Hypothalamus (tissue), 51 donors: ENCODE measurements around the gene MAOA.
"Not testable (repeated sequence)": the region's sequence is repeated elsewhere in the genome, so short reads cannot be mapped to it uniquely, and the experiment has no call there.

ENCODE experiments used
- DNase-seq, 51 donors: peaks; one replicate each; lab custom pipeline; 2025; lab: John Stamatoyannopoulos, UW

MAOA gene

GRCh38 chrX:43656005-43656494, at the start of gene MAOA:
TSS of gene MAOA (plus strand) at chrX:43656299. CDS start at chrX:43656342, 43 bp downstream.
- DNase-seq, result peak in 49 of 51 donors; percentile 0 to 78 (median 43)

- DNase-seq, result no peak
These were observed 43.7 kb upstream of the MAOA start for GRCh38 chrX:43612400-43612799.

- peak in 11 of 51 donors; percentile 0 to 23 (median 2) for DNase-seq
These were observed 40.4 kb upstream of the MAOA start for GRCh38 chrX:43615660-43616059.

GRCh38 chrX:43618366-43619205, 37.5 kb upstream of the MAOA start:
- no peak for DNase-seq

- DNase-seq, result not testable (repeated sequence)
These were observed 36.2 kb upstream of the MAOA start for GRCh38 chrX:43619861-43620260.

- DNase-seq, result no peak
These were observed 29.0 kb upstream of the MAOA start for GRCh38 chrX:43627147-43627546.

- DNase-seq, result no peak
These were observed 28.4 kb upstream of the MAOA start for GRCh38 chrX:43627669-43628068.

GRCh38 chrX:43629229-43629628, 26.9 kb upstream of the MAOA start:
- DNase-seq, result no peak

GRCh38 chrX:43631841-43632240, 24.3 kb upstream of the MAOA start:
- DNase-seq, result no peak

- no peak for DNase-seq
These were observed 23.0 kb upstream of the MAOA start for GRCh38 chrX:43633081-43633480.

- DNase-seq, result no peak
These were observed 22.3 kb upstream of the MAOA start for GRCh38 chrX:43633757-43634156.

- no peak for DNase-seq
These were observed 15.6 kb upstream of the MAOA start for GRCh38 chrX:43640482-43640881.

- no peak for DNase-seq
These were observed 14.4 kb upstream of the MAOA start for GRCh38 chrX:43641691-43642090.

GRCh38 chrX:43643201-43643600, 12.9 kb upstream of the MAOA start:
- DNase-seq, result no peak

GRCh38 chrX:43643662-43644061, 12.4 kb upstream of the MAOA start:
- no peak for DNase-seq

- no peak for DNase-seq
These were observed 11.9 kb upstream of the MAOA start for GRCh38 chrX:43644124-43644701.

GRCh38 chrX:43646800-43647199, 9.3 kb upstream of the MAOA start:
- DNase-seq, result no peak

GRCh38 chrX:43654431-43655150, 1.5 kb upstream of the MAOA start:
- DNase-seq, result peak; percentile 4 to 92 (median 82)

GRCh38 chrX:43655151-43656004, 721 bp upstream of the MAOA start:
- DNase-seq, result peak in 34 of 51 donors; percentile 1 to 55 (median 20)

- DNase-seq, result peak in 1 of 51 donors; percentile 12
These were observed 1.6 kb downstream of the MAOA start for GRCh38 chrX:43657671-43658070.
